HS-27A (cell line): ENCODE measurements around the gene MAGI2.
"Not testable (repeated sequence)": the region's sequence is repeated elsewhere in the genome, so short reads cannot be mapped to it uniquely, and the experiment has no call there.

Experiments
- DNase-seq: peaks from one replicate; pipeline ENCODE4 v3.0.0-alpha.2; 2012; ENCODE audit warnings: low read depth, missing footprints

MAGI2 gene

DNA sequence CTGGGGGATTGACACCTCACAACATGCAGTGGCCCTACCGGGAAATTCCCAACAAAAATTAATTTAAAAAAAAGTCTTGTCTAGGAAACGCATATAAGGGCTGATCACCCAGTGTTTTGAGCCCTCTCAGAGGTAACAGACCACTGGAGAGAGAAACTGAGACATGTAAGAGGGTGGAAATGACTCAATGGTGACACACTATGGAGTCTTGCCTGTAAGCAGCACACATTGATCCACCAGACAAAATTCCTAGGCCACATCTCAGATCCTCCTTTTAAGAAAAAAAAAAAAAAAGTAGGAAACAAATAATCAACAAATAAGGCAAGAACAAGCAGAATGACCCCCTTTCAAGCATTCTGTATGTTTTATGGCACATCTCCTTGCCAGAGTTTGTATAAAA is 296.2 kb downstream of the MAGI2 start:
- DNase-seq: no peak

DNA sequence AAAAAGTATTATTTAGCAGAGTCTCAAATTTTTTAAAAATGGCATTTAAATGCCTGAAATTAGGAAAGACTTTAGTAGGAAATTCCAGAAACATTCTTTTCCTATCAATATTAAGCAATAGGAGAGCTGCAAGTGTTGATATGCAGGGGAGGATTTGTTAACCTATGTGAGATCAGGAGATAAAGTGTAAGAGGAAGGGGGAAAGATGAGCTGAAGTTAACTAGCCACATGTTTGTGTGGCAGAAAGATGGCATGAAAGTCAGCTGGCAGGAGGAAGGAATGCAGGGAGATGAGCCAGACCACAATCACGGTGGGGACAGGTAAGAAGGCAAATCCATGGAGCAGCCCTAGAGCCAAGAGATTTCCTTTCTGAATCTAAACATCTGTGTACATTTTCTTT is 303.6 kb downstream of the MAGI2 start:
- no peak for DNase-seq

DNA sequence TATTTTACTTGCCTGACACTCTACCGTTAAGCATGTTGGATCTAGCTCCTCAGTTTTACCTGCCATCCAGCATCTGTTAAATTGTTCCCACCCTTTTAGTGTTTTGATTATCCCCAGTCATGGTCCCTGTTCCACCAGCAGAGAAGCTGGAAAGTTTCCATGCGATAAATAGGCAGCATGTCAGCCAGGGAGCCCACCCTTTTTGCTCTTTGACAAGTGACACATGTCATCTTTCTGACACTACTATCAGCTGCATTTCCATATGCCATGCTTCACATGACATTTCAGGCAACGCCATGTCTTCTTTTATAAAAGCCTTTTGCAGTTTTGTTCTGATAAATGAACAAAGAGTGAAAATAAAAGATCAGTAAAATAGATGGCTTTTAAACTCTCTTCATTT is 310.8 kb downstream of the MAGI2 start:
- DNase-seq: no peak

DNA sequence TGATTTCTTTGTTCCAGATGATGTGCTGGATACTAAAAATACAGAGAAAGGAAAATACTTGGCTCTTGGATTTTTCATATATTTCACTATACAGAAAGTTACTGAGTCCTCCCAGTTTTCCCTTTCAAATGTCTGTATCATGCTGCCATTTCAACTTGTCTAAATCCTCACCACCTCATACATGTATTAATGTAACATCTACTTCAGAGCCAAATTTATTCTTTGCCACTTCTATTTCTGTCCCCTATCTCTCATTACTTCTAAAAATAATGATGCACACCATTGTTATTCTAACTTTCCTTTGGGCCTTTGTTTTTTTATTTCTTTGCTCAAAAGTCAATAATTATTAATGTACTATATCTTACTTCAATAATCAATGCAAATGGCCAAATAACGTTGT is 312.2 kb downstream of the MAGI2 start:
- DNase-seq: no peak

DNA sequence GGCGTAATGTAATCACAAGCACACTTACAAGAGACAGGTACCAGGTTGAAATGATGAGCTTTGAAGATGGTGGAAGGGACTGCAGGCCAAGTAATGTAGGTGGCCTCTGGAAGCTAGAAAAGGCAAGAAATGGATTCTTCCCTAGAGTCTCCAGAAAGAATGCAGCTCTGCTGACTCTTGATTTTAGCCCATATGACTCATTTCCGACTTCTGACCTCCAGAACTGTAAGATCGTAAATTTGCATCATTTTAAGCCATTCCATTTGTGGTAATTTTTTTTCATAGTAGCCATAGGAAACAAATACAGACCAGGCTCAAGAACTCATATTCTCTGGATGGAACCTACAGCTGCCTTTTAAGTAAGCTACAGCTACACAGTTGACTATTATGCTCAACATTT is 315.5 kb downstream of the MAGI2 start:
- peak; percentile 57 for DNase-seq

DNA sequence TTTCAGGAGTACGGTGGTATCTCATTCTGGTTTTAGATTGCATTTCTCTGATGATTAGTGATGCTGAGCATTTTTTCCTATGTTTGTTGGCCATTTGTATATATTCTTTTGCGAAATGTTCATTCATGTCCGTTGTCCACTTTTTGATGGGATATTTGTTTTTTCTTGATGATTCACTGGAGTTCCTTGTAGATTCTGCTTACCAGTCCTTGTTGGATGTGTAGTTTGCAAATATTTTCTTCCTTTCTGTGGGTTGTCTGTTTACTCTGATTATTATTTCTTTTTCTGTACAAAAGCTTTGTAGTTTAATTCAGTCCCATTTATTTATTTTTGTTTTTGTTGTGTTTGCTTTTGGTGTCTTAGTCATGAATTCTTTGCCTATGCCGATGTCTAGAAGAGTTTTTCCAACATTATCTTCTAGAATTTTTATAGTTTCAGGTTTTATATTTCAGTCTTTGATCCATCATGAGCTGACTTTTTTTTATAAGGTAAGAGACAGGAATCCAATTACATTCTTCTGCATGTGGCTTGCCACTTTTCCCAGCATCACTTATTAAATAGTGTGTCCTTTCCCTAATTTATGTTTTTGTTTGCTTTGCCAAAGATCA is 320.5 kb downstream of the MAGI2 start:
- DNase-seq: no peak

DNA sequence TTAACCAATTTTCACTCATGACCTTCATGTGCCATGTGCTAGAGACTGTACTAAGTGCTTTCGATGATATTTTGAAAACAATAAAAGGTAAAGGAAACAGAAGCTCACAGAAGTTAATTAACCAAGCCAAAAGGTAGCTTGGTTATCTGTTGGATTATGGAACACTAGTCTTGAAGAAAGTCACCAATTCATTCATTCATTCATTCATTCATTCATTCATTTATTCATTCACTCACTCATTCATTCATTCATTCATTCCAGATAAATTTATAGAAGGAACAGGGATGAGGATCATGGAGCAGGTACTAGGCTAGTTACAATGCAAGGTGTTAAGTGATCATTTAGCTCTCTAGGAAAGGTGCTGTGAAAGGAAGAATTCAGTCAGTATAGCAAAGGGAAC is 322.8 kb downstream of the MAGI2 start:
- DNase-seq: no peak

DNA sequence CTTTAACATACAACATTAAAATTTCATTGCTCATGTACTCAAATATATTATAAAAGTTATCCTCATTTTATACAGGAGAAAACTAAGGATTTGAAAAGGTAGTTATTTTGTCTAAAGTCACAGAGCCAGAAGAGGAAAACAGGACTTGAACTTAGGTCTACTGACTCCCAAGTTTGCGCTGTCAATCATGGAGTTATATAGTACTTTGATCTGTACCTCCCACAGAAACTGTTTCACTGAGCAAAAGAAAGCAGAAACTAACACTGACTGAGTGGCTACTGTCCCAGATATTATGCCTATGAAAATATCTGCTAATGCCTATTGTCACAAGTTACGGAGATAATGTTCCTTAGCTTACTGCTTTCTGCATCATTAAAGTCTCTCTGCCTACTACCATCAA is 329.1 kb downstream of the MAGI2 start:
- no peak for DNase-seq

DNA sequence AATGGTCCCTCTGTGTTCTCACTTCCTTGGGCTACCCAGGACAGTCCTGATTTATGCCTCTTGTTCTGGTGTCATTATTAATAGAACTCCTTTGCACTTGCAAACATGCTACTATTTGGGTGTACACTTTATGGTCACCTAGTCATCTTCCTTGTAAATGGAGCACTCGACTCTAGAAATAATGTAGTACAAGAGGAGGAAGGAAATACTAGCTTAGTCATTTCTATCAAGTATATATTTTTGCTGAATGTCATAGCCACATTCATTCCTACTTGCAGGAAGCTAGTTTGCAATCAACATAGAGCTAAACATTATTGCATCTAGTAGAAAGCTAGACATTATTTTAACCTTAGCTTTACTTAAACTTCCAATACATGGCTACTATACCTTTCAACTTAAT is 335.3 kb downstream of the MAGI2 start:
- DNase-seq: no peak

DNA sequence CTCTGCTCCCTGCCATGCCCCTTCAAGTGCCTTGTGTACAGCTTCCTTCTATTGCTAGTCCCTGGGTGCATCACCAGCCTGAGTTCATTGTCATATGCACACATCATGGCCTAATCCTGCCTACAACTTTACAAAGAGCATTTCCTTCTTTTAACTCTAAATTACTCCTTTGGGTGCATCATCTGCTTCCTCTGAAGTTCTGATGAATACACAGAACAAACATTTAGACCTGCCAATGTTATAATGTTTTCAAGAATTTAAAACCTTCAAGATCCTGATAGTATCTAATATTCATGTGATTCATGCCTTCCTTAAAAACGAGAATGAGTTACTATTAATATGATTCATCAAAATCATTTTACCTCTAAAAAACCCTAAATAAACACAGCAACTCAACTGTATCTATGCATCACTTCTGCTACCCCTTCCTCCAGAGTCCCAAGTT is 357.1 kb downstream of the MAGI2 start:
- peak; percentile 39 for DNase-seq

DNA sequence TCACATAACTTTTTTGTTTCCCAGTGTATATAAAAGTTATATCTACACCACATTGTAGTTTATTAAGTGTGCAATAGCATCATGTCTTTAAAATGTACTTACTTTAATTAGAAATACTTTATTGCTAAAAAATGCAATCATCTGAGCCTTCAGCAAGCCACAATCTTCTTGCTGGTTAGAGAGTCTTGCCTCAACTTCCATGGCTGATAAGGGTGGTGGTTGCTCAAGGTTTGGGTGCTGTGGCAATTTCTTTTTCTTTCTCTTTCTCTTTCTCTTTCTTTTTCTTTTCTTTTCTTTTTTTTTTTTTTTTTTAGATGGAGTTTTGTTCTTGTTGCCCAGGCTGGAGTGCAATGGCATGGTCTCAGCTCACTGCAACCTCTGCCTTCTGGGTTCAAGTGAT is 360.0 kb downstream of the MAGI2 start:
- DNase-seq: no peak

DNA sequence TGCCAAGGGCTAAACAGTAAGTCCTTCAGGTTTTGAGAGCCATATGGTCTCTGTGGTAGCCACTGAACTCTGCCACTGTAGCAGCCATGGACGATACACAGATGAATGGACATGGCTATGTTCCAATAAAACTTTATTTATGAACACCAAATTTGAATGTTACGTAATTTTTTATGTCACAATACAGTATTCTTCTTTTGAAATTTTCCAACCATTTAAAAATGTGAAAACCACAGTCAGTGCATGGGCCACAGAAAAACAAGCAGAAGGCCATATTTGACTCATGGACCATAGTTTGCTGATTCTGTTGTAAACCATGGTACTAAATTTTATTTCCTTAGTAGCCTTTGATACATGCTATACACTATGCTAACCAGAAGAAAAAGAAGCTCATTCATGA is 361.8 kb downstream of the MAGI2 start:
- DNase-seq: no peak

DNA sequence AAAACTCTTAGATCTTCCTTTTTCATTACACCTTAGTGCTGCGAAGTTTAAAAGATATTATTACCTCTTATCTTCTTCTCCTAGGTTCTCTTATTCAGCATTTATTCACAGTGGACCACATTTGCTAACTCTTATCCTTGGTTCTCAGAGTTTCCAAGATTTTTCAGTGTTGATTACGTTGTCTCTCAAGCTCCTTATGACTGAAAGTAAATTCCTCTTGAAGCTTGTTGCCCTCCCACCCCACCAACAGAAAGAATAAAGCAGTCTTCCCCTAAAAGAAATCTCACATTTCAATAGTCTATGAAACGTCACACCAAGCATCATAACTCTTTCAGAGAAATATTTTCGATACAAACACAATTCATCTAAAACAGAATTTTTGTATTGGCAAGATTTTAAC is 362.5 kb downstream of the MAGI2 start:
- DNase-seq: no peak

DNA sequence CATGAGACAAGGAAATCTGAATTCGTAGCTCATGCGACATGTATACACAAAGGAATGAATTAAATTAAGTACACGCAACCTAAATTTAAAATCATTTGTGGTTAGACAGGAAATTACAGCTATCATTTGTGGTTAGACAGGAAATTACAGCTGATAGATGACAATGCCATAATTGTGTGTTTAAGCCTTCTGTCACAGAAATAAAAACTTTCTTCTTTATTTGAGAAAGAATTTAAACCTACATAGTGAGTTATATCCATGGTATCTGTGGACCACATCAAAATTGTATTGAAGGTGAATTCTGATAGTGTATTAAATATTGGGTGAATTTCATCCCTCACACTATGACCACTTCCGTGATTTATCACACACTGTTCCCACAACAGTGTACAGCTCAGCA is 362.9 kb downstream of the MAGI2 start:
- no peak for DNase-seq

DNA sequence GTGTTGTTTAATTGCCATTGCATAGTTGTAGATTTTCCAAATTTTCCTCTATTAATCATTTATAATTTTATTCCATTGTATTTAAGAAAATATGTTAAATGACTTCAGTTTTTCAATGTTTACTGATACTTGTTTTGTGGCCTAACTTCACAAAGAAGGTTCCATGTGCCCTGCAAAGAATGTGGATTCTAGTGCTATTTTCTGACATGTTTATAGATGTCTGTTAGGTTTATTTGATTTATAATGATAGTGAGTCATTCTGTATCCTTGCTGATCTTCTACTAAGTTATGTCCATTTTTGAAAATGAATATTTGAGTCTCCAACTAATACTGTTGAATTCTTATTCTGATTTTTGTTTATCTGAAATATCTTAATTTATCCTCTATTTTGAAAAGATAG is 369.0 kb downstream of the MAGI2 start:
- DNase-seq: no peak

DNA sequence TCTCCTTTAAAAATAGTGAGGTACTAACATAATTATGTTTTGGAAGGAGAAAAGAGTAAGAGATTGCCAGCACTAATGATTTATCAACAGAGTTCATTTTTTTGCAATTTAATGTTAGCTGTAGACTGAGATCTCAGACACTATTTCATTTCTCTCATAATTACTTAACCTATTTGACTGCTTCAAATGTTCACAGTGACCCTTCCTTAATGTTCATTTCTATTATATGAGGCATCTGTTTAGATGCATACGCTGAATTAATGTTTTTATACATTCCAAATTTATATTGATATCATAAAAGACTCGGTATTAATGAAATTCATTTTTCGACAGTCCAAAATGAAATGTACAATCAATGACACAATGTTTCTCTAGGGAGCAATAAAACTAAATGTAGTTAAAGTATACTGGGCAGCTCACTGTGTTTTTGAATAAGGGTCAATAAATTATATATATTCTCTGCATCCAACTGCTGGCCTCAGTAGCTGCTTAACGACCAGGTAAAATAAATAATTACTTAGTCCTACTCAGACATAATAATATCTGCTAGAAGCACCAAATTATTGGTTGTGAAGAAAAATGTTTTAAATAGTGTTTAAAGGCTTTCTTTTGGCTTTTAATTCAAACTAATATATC is 373.4 kb downstream of the MAGI2 start:
- no peak for DNase-seq

DNA sequence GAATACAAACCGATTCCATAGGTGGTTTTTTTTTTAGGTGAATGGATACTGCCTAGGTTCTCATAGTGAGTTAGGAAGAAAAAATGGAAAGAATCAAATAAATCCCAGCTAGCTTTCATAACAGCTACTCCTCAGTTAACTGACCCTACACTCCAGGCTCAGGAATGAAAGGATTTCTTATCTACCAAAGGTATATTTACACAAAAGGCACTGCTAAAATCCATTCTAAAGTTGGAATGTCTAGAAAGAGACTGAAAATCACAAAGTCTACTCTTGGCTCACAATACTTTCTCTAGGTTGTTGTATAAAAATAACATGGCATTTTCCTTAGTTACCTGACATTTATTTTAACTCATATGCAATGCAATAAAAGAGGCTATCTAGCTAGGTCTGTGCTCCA is 375.2 kb downstream of the MAGI2 start:
- DNase-seq: no peak

DNA sequence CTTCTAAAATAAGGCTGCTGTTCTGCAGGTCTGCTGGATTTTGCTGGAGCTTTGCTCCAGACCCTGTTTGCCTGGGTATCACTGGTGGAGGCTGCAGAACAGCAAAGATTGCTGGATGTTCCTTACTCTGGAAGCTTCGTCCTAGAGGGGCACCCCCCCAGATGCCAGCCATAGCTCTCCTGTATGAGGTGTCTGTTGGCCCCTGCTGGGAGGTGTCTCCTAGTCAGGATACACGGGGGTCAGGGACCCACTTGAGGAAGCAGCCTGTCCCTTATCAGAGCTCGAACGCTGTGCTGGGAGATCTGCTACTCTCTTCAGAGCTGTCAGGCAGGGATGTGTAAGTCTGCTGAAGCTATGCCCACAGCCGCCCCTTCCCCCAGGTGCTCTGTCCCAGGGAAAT is 382.3 kb downstream of the MAGI2 start:
- DNase-seq: not testable (repeated sequence)

DNA sequence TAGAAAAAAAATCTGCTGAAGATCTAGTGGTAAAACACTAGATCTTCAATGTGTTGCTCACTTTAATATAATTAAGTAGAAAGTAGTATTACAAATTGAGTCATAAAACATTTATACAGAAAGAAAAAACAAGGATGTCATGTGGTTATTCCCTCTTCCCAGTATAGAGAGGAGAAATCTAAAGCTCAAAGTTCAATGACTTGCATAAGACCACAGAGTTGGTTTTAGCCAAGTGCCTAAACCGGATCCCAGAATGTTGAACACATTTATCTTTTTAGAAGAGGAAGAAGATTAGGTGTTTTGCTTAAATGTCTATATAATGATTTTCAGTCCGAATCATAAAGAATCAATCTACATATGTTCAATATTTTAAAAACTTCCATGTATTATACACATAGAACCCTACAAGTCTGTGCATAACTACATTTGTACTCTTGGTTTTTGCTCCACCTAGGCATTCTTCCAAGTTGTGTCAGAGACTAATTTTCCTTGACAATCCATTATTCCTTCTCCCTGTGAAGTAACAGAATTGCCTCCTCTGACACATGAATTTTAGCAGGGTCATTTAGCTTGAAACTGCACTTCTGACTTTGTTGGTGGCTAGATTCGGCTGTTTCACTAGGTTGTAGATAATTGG is 389.2 kb downstream of the MAGI2 start:
- DNase-seq: no peak

DNA sequence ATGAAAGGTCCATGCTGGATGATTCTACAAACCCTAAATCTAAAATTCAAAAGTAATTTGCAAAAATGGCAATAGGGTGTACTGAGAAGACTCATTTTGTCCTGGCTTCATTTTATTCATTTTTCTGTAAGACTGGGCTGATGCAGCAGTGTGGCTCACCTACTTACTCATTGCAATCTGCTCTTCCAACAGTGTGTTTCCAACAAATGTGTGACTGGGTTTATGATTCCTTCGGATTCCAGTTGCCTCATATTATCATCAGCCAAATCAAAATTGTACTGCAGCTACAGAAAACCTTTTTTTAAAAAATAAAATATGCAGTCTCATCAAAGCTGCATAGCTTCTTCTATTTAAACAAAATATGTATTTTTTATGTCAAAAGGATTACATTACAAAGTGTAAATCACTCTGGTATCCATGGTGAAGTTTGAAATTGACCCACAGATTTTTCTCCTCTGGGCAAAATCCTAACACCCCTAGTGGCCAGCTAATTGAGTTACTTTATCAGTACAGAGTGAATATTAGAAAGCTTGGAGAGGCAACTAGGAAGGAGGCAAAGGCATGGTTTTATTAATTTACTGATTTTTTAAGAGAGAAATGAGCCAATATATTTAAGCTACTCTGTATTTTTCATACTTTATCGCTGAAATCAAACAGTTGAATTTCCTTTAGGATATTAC is 390.3 kb downstream of the MAGI2 start:
- no peak for DNase-seq

DNA sequence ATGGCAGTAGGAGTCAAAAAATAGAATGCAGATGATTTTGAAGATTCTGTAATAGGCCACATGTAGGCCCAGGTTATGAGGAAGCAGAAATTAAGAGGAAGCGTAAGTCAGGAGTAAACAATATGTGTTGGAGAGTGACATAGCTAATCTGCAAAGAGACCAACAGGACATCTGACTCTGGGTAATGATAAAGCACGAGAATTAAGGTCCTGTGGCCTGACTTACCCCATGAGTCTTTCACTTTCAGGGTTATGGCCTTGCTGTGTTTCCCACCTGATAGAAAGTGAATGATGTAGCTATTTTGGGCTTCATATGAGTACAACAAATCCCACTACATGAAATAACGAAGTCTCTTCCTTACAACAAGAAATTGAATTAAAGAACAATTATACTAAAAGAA is 393.0 kb downstream of the MAGI2 start:
- DNase-seq: no peak

DNA sequence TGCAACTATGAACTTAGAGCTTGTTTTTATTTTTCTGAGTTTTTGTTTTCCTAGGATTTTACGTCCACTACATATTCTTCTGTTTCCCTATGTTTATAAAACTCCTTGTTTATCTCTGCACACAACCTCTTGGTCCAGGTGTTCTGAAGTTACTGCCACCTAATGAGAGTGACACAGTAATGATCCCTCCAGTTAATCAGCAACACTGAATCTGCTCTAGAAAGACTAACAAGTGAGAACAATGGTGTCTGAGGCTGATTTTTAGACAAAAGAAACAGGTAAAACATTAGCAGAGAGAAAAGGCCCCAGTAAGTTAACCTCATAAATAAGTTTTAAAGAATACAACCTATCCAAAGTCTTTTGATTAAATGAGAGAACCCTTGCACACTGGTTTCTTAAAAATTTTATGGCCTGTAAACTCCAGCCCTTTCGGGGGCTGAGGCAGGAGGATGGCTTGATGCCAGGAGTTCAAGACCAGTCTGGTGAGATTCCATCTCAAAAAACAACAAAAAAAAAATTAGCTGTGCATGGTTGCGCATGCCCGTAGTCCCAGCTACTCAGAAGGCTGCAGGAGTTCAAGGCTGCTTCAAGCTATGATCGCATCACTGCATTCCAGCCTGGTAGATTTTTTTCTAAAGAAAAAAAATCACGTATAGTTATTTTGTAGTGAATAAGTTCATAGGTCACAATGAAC is 397.6 kb downstream of the MAGI2 start:
- no peak for DNase-seq

DNA sequence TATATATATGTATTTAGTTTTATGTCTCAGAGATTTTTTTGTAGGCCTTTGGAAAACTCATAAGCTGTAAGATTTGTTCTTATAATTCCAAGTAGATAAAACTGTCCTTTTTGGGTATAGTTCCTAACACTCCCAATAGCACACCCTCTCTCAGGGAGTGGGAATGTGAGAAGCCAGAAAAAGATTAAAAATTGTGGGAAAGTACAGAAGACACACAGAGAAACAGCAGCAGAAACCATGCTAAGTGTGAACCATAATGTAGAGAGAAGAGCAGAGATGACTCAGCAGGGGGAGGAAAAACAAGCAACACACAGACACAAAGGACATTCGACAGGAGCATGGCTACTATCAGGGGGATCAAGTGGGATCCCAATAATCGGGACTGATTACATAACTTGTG is 401.6 kb downstream of the MAGI2 start:
- no peak for DNase-seq
